Measurements from ENCODE around the gene COA5.

COA5 gene

DNA sequence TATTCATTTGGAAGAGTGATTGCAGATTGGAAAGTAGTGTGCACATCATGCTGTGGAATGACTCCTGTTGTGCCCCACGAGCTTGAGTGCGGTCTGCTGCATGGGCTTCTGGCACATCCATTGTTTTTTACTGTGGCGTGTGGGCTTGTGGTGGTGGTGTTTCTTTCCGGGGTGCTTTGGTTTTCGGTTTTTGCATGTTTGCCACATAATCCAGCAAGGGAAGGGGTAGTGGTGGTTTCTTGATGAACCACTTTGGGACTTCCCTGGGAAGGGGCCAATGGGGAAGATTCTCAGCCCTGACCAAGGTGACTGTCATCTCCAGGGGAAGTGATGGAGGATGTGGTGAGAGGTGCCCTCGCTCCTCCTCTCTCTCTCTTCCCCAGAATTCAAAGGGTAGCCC lies 57.0 kb downstream of the COA5 start:
- no peak for DNase-seq (ENCODE audit: low read depth, low spot score)

DNA sequence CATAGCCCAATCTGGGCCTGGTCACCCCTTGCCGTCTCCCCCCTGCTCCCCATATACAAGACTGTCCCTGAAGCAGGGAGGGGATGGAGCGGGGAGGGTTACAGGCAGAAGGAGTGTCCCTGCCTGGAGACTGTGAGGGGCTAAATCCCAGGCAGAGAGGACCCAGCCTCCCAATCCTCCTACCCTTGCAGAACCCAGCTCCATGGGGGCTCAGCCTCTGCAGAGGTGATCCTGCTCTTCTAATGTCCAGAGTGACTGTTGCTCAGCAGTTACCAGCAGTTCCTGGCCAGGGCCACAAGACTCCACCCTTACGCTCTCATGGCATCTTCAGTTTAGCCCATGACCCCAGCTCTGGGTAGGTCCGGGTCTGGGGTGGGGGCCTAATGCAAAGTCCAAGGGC lies 58.1 kb downstream of the COA5 start:
- no peak for DNase-seq (ENCODE audit: low read depth, low spot score)
